Measurements from ENCODE around the gene ASTN2. TPM values are rescaled to one million over a fixed set of nuclear protein-coding genes. Genes with fewer than 3 reads are reported as not detected.

Gene ASTN2
- total and polyA plus RNA-seq, 10 of the 15 experiments (the other 5 are each of a cell fraction or from before 2014, with no cell fraction given) = 1.4 to 15.7 (median 7.0) TPM

- TF ChIP-seq SMC3 (IDR thresholded peaks at IDR 0.05; ENCODE audit: borderline replicate concordance, low read length) (no peak), HDAC6 (IDR thresholded peaks at IDR 0.05; ENCODE audit: unreplicated experiment) (no peak), NFXL1 (IDR thresholded peaks at IDR 0.05; ENCODE audit: borderline replicate concordance) (no peak), SMARCA5 (IDR thresholded peaks at IDR 0.05) (no peak)
Observed at GRCh38 chr9:116449949-116450348, 964.9 kb downstream of the ASTN2 start (continued).

GRCh38 chr9:116448431-116448830 lies 966.4 kb downstream of the ASTN2 start:
- H3K9me3 ChIP-seq (replicated peaks; ENCODE audit: control insufficient read depth, insufficient read depth, low read length) = no peaks in the 10 kb centered on the region
- FAIRE-seq = no peak
- intact Hi-C loops (cut with micrococcal nuclease; ENCODE audit: unreplicated experiment) (no loop called here), in situ Hi-C loops (cut with MboI) (no loop called here)
- no peak overlapping the region for H3K27ac ChIP-seq (ENCODE audit: control insufficient read depth, insufficient read depth)
- no peaks in the 10 kb centered on the region for H4K20me1 ChIP-seq (ENCODE audit: control insufficient read depth, insufficient read depth)
- peaks cover 9% of the 10 kb centered on the region for H3K4me1 ChIP-seq (ENCODE audit: control insufficient read depth, insufficient read depth, low read length)
- ChIA-PET POLR2A (no interaction called here), RAD21 (ENCODE audit: unreplicated experiment) (no interaction called here), CTCF (no interaction called here), SMC1A (ENCODE audit: uncharacterized antibody, unreplicated experiment) (no interaction called here)
- WGBS (ENCODE audit: insufficient coverage, insufficient replicate concordance, low lambda C conversion rate, missing lambda C conversion rate) = 61% methylated on average over 3 of the region's 3 CpGs
- no TSS peak for BruUV-seq (replicated peaks)
- no peak for ATAC-seq
- H3K79me2 ChIP-seq (ENCODE audit: control insufficient read depth, insufficient read depth, low read length) = no peaks in the 10 kb centered on the region
- TF ChIP-seq GABPA (IDR thresholded peaks at IDR 0.05; ENCODE audit: low read depth) (no peak), BCL11A (IDR thresholded peaks at IDR 0.05; ENCODE audit: low read depth, low read length) (no peak), SMAD1 (IDR thresholded peaks at IDR 0.05; ENCODE audit: low read depth, partially characterized antibody) (no peak), SMAD5 (IDR thresholded peaks at IDR 0.05; ENCODE audit: low read depth) (no peak), STAT1 (conservative IDR thresholded peaks at IDR 0.05) (no peak), IRF4 (IDR thresholded peaks at IDR 0.05; ENCODE audit: low read depth, low read length) (no peak), MYB (IDR thresholded peaks at IDR 0.05; ENCODE audit: borderline replicate concordance, low read depth, low read length) (no peak)
- no peaks in the 10 kb centered on the region for H3K27me3 ChIP-seq (replicated peaks in 1 of 2; ENCODE audit: control insufficient read depth in 2 of 2, insufficient read depth in 2 of 2, low read length in 1 of 2)
- DNase-seq (ENCODE audit: low read depth, low spot score) = no peak
- no peak overlapping the region for H3K4me3 ChIP-seq
- no peak overlapping the region for H3K4me2 ChIP-seq (ENCODE audit: control insufficient read depth, insufficient read depth)
- H2AFZ ChIP-seq (ENCODE audit: control insufficient read depth, low read depth, low read length) = no peak overlapping the region
- no peaks in the 10 kb centered on the region for H3K36me3 ChIP-seq (ENCODE audit: control insufficient read depth in 2 of 2, insufficient read depth in 2 of 2, low read length in 1 of 2)
- H3K9ac ChIP-seq (ENCODE audit: control insufficient read depth, insufficient read depth, low read length) = no peak overlapping the region
